ENCODE data around the gene SMNDC1.

SMNDC1 gene

GRCh38 chr10:110326351-110327032 is 21.8 kb upstream of the SMNDC1 start:
- DNase-seq, result no peak

- no peak for DNase-seq
Observed at GRCh38 chr10:110324805-110325280, 20.1 kb upstream of the SMNDC1 start.

GRCh38 chr10:110324201-110324804 is 19.6 kb upstream of the SMNDC1 start:
- DNase-seq, result no peak

- DNase-seq, result no peak
Observed at GRCh38 chr10:110323503-110323902, 18.8 kb upstream of the SMNDC1 start.

- no peak for DNase-seq
Observed at GRCh38 chr10:110321869-110322620, 17.3 kb upstream of the SMNDC1 start.

- DNase-seq, result no peak
Observed at GRCh38 chr10:110317866-110318850, 13.4 kb upstream of the SMNDC1 start.

- no peak for DNase-seq
Observed at GRCh38 chr10:110313674-110314073, 9.0 kb upstream of the SMNDC1 start.

GRCh38 chr10:110312206-110312605 is 7.5 kb upstream of the SMNDC1 start:
- no peak for DNase-seq

GRCh38 chr10:110311357-110311949 is 6.7 kb upstream of the SMNDC1 start:
- DNase-seq, result peak; percentile 76

GRCh38 chr10:110310741-110311140 is 6.0 kb upstream of the SMNDC1 start:
- no peak for DNase-seq

- no peak for DNase-seq
Observed at GRCh38 chr10:110307805-110308204, 3.1 kb upstream of the SMNDC1 start.

- no peak for DNase-seq
Observed at GRCh38 chr10:110306452-110306768, 1.7 kb upstream of the SMNDC1 start.

- DNase-seq, result peak; percentile 73
Observed at GRCh38 chr10:110305767-110306451, 1.2 kb upstream of the SMNDC1 start.

- no peak for DNase-seq
Observed at GRCh38 chr10:110304394-110304779, 333 bp downstream of the SMNDC1 start.

- DNase-seq, result no peak
Observed at GRCh38 chr10:110303681-110304080, 1.0 kb downstream of the SMNDC1 start.

GRCh38 chr10:110300486-110300986 is 4.2 kb downstream of the SMNDC1 start:
- DNase-seq, result no peak

GRCh38 chr10:110296966-110297365 is 7.8 kb downstream of the SMNDC1 start:
- no peak for DNase-seq

- no peak for DNase-seq
Observed at GRCh38 chr10:110286841-110287240, 17.9 kb downstream of the SMNDC1 start.

GRCh38 chr10:110285501-110285900 is 19.2 kb downstream of the SMNDC1 start:
- DNase-seq, result no peak

- DNase-seq, result no peak
Observed at GRCh38 chr10:110284262-110284661, 20.5 kb downstream of the SMNDC1 start.

GRCh38 chr10:110279407-110279986 is 25.2 kb downstream of the SMNDC1 start:
- DNase-seq, result peak; percentile 73
